Measurements from ENCODE around the gene FAM168A. TPM values are rescaled to one million over a fixed set of nuclear protein-coding genes. Genes with fewer than 3 reads are reported as not detected.

Gene FAM168A
- total and polyA plus RNA-seq, 3 donors from 2014 or later: 20.1 to 30.2 (median 29.8) TPM

DNA sequence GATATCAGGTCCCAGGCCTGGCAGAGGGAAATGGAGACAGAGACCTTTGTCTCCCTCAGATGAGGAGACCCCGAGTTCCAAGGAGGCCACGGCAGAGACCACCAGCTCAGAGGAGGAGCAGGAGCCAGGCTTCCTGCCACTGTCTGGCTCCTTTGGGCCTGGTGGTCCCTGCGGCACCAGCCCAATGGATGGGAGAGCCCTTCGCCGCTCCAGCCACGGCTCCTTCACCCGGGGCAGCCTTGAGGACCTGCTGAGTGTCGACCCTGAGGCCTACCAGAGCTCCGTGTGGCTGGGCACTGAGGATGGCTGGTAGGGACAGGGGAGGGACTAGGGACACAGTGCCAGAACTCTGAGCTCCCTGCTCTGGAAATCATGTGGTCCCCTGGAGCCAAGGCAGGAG, 234.8 kb downstream of the FAM168A start:
- DNase-seq: no peak
- peaks cover 10% of the 10 kb centered on the region for H3K4me1 ChIP-seq
- no peak overlapping the region for H3K4me3 ChIP-seq
- no peaks in the 10 kb centered on the region for H3K9me3 ChIP-seq
- H3K36me3 ChIP-seq (ENCODE audit: low read depth, missing control alignments): no peaks in the 10 kb centered on the region
- intact Hi-C loops (cut with DNase I; ENCODE audit: low total_unique reads): no loop called here
- no peak for TF ChIP-seq POLR2A (IDR thresholded peaks at IDR 0.05)
- TF ChIP-seq, protein P1, sequence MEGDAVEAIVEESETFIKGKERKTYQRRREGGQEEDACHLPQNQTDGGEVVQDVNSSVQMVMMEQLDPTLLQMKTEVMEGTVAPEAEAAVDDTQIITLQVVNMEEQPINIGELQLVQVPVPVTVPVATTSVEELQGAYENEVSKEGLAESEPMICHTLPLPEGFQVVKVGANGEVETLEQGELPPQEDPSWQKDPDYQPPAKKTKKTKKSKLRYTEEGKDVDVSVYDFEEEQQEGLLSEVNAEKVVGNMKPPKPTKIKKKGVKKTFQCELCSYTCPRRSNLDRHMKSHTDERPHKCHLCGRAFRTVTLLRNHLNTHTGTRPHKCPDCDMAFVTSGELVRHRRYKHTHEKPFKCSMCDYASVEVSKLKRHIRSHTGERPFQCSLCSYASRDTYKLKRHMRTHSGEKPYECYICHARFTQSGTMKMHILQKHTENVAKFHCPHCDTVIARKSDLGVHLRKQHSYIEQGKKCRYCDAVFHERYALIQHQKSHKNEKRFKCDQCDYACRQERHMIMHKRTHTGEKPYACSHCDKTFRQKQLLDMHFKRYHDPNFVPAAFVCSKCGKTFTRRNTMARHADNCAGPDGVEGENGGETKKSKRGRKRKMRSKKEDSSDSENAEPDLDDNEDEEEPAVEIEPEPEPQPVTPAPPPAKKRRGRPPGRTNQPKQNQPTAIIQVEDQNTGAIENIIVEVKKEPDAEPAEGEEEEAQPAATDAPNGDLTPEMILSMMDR (IDR thresholded peaks at IDR 0.05): no peak
- no peaks in the 10 kb centered on the region for H3K27me3 ChIP-seq
- no peak overlapping the region for H3K27ac ChIP-seq
- whole genome bisulfite sequencing, 2 donors: 92 to 94% methylated on average over 6 to 9 of the region's 9 CpGs

DNA sequence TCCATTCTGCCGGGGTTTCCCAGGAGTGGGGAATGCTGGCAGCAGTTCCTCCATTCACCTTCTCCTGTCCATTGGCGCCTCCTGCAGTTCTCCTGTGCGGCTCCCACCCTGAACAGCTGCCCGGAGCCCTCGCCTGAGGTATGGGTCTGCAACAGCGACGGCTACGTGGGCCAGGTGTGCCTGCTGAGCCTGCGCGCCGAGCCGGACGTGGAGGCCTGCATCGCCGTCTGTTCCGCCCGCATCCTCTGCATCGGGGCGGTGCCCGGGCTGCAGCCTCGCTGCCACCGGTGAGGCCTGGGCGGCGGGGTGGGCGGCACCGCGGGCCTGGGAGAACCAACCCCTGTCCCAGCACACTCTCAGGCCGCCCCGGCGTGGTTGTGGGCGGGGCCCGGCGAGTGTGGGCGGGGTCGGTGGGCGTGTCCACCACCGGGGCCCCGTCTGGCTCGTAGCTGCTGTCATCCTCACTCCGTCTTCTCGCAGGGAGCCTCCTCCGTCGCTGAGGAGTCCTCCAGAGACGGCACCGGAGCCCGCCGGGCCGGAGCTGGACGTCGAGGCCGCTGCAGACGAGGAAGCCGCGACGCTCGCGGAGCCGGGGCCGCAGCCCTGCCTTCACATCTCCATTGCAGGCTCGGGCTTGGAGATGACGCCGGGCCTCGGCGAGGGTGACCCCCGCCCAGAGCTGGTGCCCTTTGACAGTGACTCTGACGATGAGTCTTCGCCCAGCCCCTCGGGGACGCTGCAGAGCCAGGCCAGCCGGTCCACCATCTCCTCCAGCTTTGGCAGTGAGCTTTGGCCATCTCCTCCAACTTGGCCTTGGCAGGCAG, 235.7 kb downstream of the FAM168A start:
- Histone ChIP-seq H3K27ac (no peak overlapping the region), H3K4me3 (peak overlapping the region in 1 of 2 donors; percentile 12), H3K4me1 (peaks cover 10% of the 10 kb centered on the region), H3K27me3 (no peaks in the 10 kb centered on the region), H3K9me3 (no peaks in the 10 kb centered on the region), H3K36me3 (ENCODE audit: low read depth, missing control alignments) (no peaks in the 10 kb centered on the region)
- TF ChIP-seq, protein P1 (IDR thresholded peaks at IDR 0.05): no peak
- no peak for TF ChIP-seq POLR2A (IDR thresholded peaks at IDR 0.05)
- WGBS, 2 donors: 63 to 90% methylated on average over 9 to 70 of the region's 70 CpGs
- DNase-seq: peak; percentile 42
- intact Hi-C loops (cut with DNase I; ENCODE audit: low total_unique reads): no loop called here

DNA sequence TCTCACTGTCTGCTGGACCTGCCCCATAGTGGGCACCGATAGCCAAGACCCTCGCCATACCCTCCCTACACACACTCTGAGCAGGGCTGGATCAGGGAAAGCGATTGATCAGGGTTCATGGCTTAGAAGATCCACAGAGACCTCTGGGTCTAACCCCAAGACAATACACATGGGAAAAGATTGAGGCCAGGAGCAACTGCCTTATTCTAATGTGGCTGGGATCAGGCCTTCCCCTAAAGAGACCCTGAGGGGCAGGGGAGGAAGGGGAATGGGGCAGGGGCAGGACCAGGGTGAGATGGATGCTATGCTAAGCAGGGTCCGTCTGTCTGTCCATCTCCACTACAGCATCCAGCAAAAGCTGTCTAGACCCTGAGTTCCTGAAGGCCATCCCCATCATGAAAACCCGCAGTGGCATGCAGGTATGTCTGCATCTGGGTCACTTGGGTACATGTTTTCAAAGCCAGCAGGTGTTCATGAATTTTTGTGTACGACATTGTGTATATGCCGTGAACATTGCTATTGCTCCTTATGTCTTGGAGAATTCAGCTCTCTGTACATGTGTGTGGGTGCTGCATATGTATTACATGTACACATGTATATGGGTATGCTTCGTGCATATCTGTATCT, 237.1 kb downstream of the FAM168A start:
- Histone ChIP-seq H3K4me3 (no peak overlapping the region), H3K4me1 (peaks cover 10% of the 10 kb centered on the region), H3K9me3 (no peaks in the 10 kb centered on the region), H3K27ac (no peak overlapping the region), H3K27me3 (no peaks in the 10 kb centered on the region), H3K36me3 (ENCODE audit: low read depth, missing control alignments) (no peaks in the 10 kb centered on the region)
- DNase-seq: no peak
- 94 to 96% methylated on average over 8 of the region's 8 CpGs for WGBS, 2 donors
- intact Hi-C loops (cut with DNase I; ENCODE audit: low total_unique reads): no loop called here
- no peak for TF ChIP-seq POLR2A (IDR thresholded peaks at IDR 0.05)
- TF ChIP-seq, protein P1 (IDR thresholded peaks at IDR 0.05): no peak

DNA sequence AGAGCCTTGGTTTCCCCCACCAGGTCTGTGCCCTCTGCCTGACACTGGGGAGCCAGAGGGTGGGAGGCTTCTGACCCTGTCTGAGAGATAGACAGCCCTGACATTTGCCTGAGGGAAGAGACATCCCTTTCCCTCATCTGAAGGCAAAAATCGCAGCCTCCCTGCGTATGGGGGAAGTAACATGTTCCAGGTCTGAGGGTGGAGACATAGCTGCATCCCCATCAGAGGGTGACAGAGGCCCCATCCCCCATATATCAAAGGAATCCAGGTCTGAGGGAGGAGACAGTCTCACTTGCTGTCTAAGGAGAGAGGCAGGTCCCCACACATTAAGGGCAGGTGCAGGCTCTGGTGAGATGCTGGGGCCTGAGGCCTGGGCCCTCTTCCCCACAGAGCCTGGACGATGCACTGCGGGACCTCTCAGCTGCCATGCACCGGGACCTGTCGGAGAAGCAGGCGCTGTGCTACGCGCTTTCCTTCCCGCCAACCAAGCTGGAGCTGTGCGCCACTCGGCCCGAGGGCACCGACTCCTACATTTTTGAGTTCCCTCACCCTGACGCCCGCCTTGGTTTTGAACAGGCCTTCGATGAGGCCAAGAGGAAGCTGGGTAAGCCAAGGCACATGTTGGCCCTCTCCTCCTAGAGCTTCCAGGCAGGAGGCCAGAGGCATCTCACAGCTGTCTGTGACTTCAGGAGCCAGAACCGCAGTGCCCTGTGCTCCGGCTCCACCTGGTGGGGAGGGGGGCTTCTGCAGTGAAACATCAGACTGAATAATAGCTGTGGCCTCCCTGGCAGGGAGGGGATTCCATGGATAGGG, 237.8 kb downstream of the FAM168A start:
- Histone ChIP-seq H3K27ac (peak overlapping the region; percentile 63 to 71), H3K27me3 (no peaks in the 10 kb centered on the region)

More for the DNA sequence above, 237.8 kb downstream of the FAM168A start:
- WGBS, 2 donors: 63 to 73% methylated on average over 2 to 19 of the region's 19 CpGs
- DNase-seq: peak; percentile 39
- intact Hi-C loops (cut with DNase I; ENCODE audit: low total_unique reads): no loop called here
- TF ChIP-seq POLR2A (IDR thresholded peaks at IDR 0.05): no peak
- TF ChIP-seq, protein P1 (IDR thresholded peaks at IDR 0.05): peak in 2 of 3 experiments; percentile 20
- Histone ChIP-seq H3K4me3 (no peak overlapping the region), H3K9me3 (no peaks in the 10 kb centered on the region), H3K4me1 (peaks cover 10% of the 10 kb centered on the region), H3K36me3 (ENCODE audit: low read depth, missing control alignments) (no peaks in the 10 kb centered on the region)
